HEK293 (cell line): ENCODE data around the gene SPTSSB.

Source experiments
- GLI2 ChIP-seq: fragments of 450-650 bp; formaldehyde crosslinking; IDR thresholded peaks from 2 replicates; pipeline ENCODE4; 2017; ENCODE audit warnings: missing biosample characterization, missing genetic modification characterization, low read depth, borderline replicate concordance
- OSR2 ChIP-seq: fragments of 450-650 bp; formaldehyde crosslinking; IDR thresholded peaks from 2 replicates; pipeline ENCODE4 v1.5.1; 2016; ENCODE audit warnings: missing biosample characterization, missing genetic modification characterization
- PRDM2 ChIP-seq: fragments of 450-650 bp; formaldehyde crosslinking; IDR thresholded peaks from 2 replicates; pipeline ENCODE4 v1.5.1; 2016; ENCODE audit warnings: missing biosample characterization, missing genetic modification characterization, borderline replicate concordance
- PRDM6 ChIP-seq: fragments of 450-650 bp; formaldehyde crosslinking; IDR thresholded peaks from 2 replicates; pipeline ENCODE4 v1.5.1; 2017; ENCODE audit warnings: missing biosample characterization, missing genetic modification characterization
- TRIM28 ChIP-seq: IDR thresholded peaks from 2 replicates; pipeline ENCODE4 v1.6.1; 2011; ENCODE audit warnings: low read length, control low read depth, borderline replicate concordance
- WT1 ChIP-seq: fragments of 450-650 bp; formaldehyde crosslinking; IDR thresholded peaks from 2 replicates; pipeline ENCODE4 v1.5.1; 2016; ENCODE audit warnings: missing biosample characterization, missing genetic modification characterization
- ZBTB8A ChIP-seq: fragments of 450-650 bp; formaldehyde crosslinking; IDR thresholded peaks from 2 replicates; pipeline ENCODE4 v1.5.1; 2016; ENCODE audit warnings: missing biosample characterization, missing genetic modification characterization
- ZNF112 ChIP-seq: fragments of 450-650 bp; formaldehyde crosslinking; IDR thresholded peaks from 2 replicates; pipeline ENCODE4 v1.5.0; 2017; ENCODE audit warnings: missing biosample characterization, missing genetic modification characterization
- ZNF133 ChIP-seq: fragments of 450-650 bp; formaldehyde crosslinking; IDR thresholded peaks from 2 replicates; pipeline ENCODE4 v1.5.1; 2016; ENCODE audit warnings: missing biosample characterization, missing genetic modification characterization
- ZNF140 ChIP-seq: fragments of 450-650 bp; formaldehyde crosslinking; IDR thresholded peaks from 2 replicates; pipeline ENCODE4 v1.5.1; 2016; ENCODE audit warnings: missing biosample characterization, missing genetic modification characterization
- ZNF146 ChIP-seq: fragments of 450-650 bp; formaldehyde crosslinking; IDR thresholded peaks from 2 replicates; pipeline ENCODE4 v1.5.1; 2016; ENCODE audit warnings: missing biosample characterization, missing genetic modification characterization
- ZNF23 ChIP-seq: fragments of 450-650 bp; formaldehyde crosslinking; IDR thresholded peaks from 2 replicates; pipeline ENCODE4 v1.5.1; 2016; ENCODE audit warnings: missing biosample characterization, missing genetic modification characterization, borderline replicate concordance
- ZNF335 ChIP-seq: fragments of 450-650 bp; formaldehyde crosslinking; conservative IDR thresholded peaks from 2 replicates; pipeline ENCODE4 v1.5.1; 2016; ENCODE audit warnings: missing biosample characterization, missing genetic modification characterization
- ZNF366 ChIP-seq: fragments of 450-650 bp; formaldehyde crosslinking; conservative IDR thresholded peaks from 2 replicates; pipeline ENCODE4 v1.5.1; 2016; ENCODE audit warnings: missing biosample characterization, missing genetic modification characterization
- ZNF404 ChIP-seq: fragments of 450-650 bp; formaldehyde crosslinking; IDR thresholded peaks from 2 replicates; pipeline ENCODE4 v1.5.1; 2017; ENCODE audit warnings: missing biosample characterization, missing genetic modification characterization
- ZNF488 ChIP-seq: fragments of 450-650 bp; formaldehyde crosslinking; IDR thresholded peaks from 2 replicates; pipeline ENCODE4 v1.5.1; 2016; ENCODE audit warnings: missing biosample characterization, missing genetic modification characterization
- ZNF560 ChIP-seq: fragments of 450-650 bp; formaldehyde crosslinking; IDR thresholded peaks from 2 replicates; pipeline ENCODE4 v1.5.1; 2017; ENCODE audit warnings: missing biosample characterization, missing genetic modification characterization, borderline replicate concordance
- ZNF629 ChIP-seq: fragments of 450-650 bp; formaldehyde crosslinking; IDR thresholded peaks from 2 replicates; pipeline ENCODE4 v1.5.1; 2017; ENCODE audit warnings: missing biosample characterization, missing genetic modification characterization
- ZNF660 ChIP-seq: fragments of 450-650 bp; IDR thresholded peaks from 2 replicates; pipeline ENCODE4 v1.5.1; 2018; ENCODE audit warnings: missing biosample characterization, mild to moderate bottlenecking, missing genetic modification characterization
- ZNF747 ChIP-seq: fragments of 450-650 bp; formaldehyde crosslinking; IDR thresholded peaks from 2 replicates; pipeline ENCODE4 v1.5.1; 2016; ENCODE audit warnings: missing biosample characterization, missing genetic modification characterization
- ZNF785 ChIP-seq: fragments of 450-650 bp; formaldehyde crosslinking; IDR thresholded peaks from 2 replicates; pipeline ENCODE4 v1.5.1; 2016; ENCODE audit warnings: missing biosample characterization, missing genetic modification characterization
- ZNF837 ChIP-seq: fragments of 450-650 bp; formaldehyde crosslinking; IDR thresholded peaks from 2 replicates; pipeline ENCODE4 v1.5.1; 2016; ENCODE audit warnings: missing biosample characterization, missing genetic modification characterization
- ZNF843 ChIP-seq: fragments of 450-650 bp; formaldehyde crosslinking; IDR thresholded peaks from 2 replicates; pipeline ENCODE4 v1.5.1; 2016; ENCODE audit warnings: missing biosample characterization, missing genetic modification characterization

The SPTSSB gene

DNA sequence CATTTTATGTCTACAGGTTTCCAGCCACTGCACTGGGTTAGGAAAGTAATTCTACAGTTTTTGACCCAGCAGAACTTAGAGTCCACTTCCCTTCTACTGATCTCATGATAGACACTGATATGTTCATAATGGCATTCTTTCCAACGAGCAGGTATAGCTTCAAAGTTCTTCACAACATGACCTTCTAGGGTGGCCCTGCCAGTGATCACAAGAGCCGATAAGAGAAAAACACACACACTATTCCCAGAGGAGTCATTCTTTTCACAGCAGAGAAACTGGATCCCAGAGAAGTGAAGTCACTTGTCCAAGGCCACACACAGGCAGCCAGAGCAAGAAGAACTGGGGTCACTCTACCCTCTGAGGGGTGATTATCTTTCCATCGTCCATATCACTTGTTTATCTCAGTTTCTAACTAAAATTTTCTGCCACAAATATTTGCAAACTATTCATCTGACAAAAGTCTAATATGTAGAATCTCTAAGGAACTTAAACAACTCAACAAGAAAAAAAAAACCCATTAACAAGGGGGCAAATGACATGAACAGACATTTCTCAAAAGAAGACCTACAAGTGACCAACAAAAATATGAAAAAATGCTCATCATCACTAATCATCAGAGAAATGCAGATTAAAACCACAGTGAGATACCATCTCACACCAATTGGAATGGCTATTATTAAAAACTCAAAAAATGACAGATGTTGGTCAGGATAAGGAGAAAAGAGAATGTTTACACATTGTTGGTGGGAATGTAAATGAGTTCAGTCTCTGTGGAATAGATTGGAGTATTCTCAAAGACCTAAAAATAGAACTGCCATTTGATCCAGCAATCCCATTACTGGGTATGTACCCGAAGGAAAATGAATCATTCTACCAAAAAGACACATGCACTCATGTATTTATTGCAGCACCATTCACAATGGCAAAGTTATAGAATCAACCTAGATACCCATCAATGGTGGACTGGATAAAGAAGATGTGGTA, 31.5 kb downstream of the SPTSSB start (continued):
- TF ChIP-seq ZNF837 (tag by site-specific recombination), result no peak
- no peak for TF ChIP-seq ZBTB8A
- TF ChIP-seq ZNF335 (tag by site-specific recombination), result 0 out of 2 replicates have a peak, but pooled peaks have one; percentile 20
- no peak for TF ChIP-seq ZNF404 (tag by site-specific recombination)
- no peak for TF ChIP-seq ZNF660
- TF ChIP-seq ZNF23 (tag by site-specific recombination), result no peak
- no peak for TF ChIP-seq ZNF140 (tag by site-specific recombination)
- TF ChIP-seq ZNF112 (tag by site-specific recombination), result no peak
- TF ChIP-seq ZNF146 (tag by site-specific recombination), result 0 out of 2 replicates have a peak, but pooled peaks have one; percentile 33
- no peak for TF ChIP-seq ZNF560 (tag by site-specific recombination)
- no peak for TF ChIP-seq ZNF785
- peak; percentile 30; the same call in 1 of the 2 replicates for TF ChIP-seq PRDM6 (tag by site-specific recombination)
- peak; percentile 57; the same call in 1 of the 2 replicates for TF ChIP-seq ZNF843 (tag by site-specific recombination)
- TF ChIP-seq OSR2, result 0 out of 2 replicates have a peak, but pooled peaks have one; percentile 33
- peak; percentile 10; the same call in 1 of the 2 replicates for TF ChIP-seq ZNF629 (tag by site-specific recombination)
- no peak for TF ChIP-seq ZNF747
- no peak for TF ChIP-seq PRDM2 (tag by site-specific recombination)
- 0 out of 2 replicates have a peak, but pooled peaks have one; percentile 31 for TF ChIP-seq TRIM28
- TF ChIP-seq ZNF133 (tag by site-specific recombination), result no peak
- TF ChIP-seq GLI2 (tag by site-specific recombination), result no peak
- no peak for TF ChIP-seq ZNF488 (tag by site-specific recombination)
- TF ChIP-seq WT1 (tag by site-specific recombination), result peak; percentile 32; the same call in 1 of the 2 replicates
- peak; percentile 32; the same call in 1 of the 2 replicates for TF ChIP-seq ZNF366 (tag by site-specific recombination)
